Hepatocyte (in vitro differentiated cells): ENCODE measurements around the gene SUGCT. TPM values are rescaled to one million over a fixed set of nuclear protein-coding genes. Genes with fewer than 3 reads are reported as not detected.
"Not testable (repeated sequence)": the region's sequence is repeated elsewhere in the genome, so short reads cannot be mapped to it uniquely, and the experiment has no call there.

Experiments used
- DNase-seq: peaks from one replicate; pipeline ENCODE4 v3.0.0-alpha.2; 2016; ENCODE audit warnings: low spot score
- H2AFZ ChIP-seq: fragments of 200-600 bp; sonication (generic); 2 replicates; pipeline ENCODE4 v1.6.0; 2016; ENCODE audit warnings: antibody characterized with exemption, mild to moderate bottlenecking
- H3K27ac ChIP-seq: fragments of 200-600 bp; sonication (generic); 2 replicates; pipeline ENCODE4 v1.5.1; 2016; ENCODE audit warnings: mild to moderate bottlenecking
- H3K27me3 ChIP-seq: fragments of 200-600 bp; sonication (generic); 2 replicates; pipeline ENCODE4 v1.6.1; 2016
- H3K36me3 ChIP-seq: fragments of 200-600 bp; sonication (generic); replicated peaks from 2 replicates; pipeline ENCODE4 v1.5.1; 2016; ENCODE audit warnings: low read depth; ENCODE audit not compliant: insufficient read depth
- H3K4me1 ChIP-seq: fragments of 200-600 bp; sonication (generic); 2 replicates; pipeline ENCODE4 v1.5.1; 2016; ENCODE audit warnings: mild to moderate bottlenecking, moderate library complexity; ENCODE audit not compliant: insufficient read depth
- H3K4me2 ChIP-seq: fragments of 200-600 bp; sonication (generic); 2 replicates; pipeline ENCODE4 v1.6.0; 2016
- H3K4me3 ChIP-seq: fragments of 200-600 bp; sonication (generic); 2 replicates; pipeline ENCODE4 v1.5.1; 2016; ENCODE audit warnings: mild to moderate bottlenecking
- H3K79me2 ChIP-seq: fragments of 200-600 bp; sonication (generic); 2 replicates; pipeline ENCODE4 v1.6.0; 2017; ENCODE audit warnings: mild to moderate bottlenecking
- H3K9me2 ChIP-seq: fragments of 200-600 bp; sonication (generic); replicated peaks from 2 replicates; pipeline ENCODE4 v1.6.0; 2017; ENCODE audit warnings: mild to moderate bottlenecking; ENCODE audit not compliant: insufficient read depth
- H3K9me3 ChIP-seq: fragments of 200-600 bp; sonication (generic); 2 replicates; pipeline ENCODE4 v1.5.1; 2016; ENCODE audit warnings: low read depth, mild to moderate bottlenecking
- H4K20me1 ChIP-seq: fragments of 200-600 bp; sonication (generic); 2 replicates; pipeline ENCODE4 v1.6.0; 2016; ENCODE audit warnings: mild to moderate bottlenecking; ENCODE audit not compliant: insufficient read depth, poor library complexity, severe bottlenecking
- CTCF ChIP-seq: fragments of 200-600 bp; sonication (generic); IDR thresholded peaks from 2 replicates; pipeline ENCODE4 v1.5.1; 2016; ENCODE audit warnings: antibody characterized with exemption, mild to moderate bottlenecking; ENCODE audit not compliant: poor library complexity
- EZH2 ChIP-seq: fragments of 200-600 bp; sonication (generic); IDR thresholded peaks from 2 replicates; pipeline ENCODE4 v1.6.1; 2016; ENCODE audit warnings: antibody characterized with exemption, mild to moderate bottlenecking, borderline replicate concordance
- EZH2phosphoT487 ChIP-seq: fragments of 200-600 bp; sonication (generic); IDR thresholded peaks from one replicate; pipeline ENCODE4 v1.6.1; 2018; ENCODE audit warnings: antibody characterized with exemption, mild to moderate bottlenecking, low read depth, moderate library complexity; ENCODE audit not compliant: unreplicated experiment, severe bottlenecking
- WGBS: methylation state at CpG from one replicate; pipeline ENCODE4 v1.1.6; 2016; ENCODE audit warnings: low lambda C conversion rate; ENCODE audit errors: missing lambda C conversion rate; 5-methylcytosine and 5-hydroxymethylcytosine counted together
- polyA plus RNA-seq: library from polyadenylated mRNA; unstranded; fragments of >200 nt; fragmentation: Nextera tagmentation; extraction: Ambion mirVana; gene quantifications from 2 replicates; pipeline ENCODE4 v1.2.1, GENCODE V29; 2016
- total RNA-seq: library from RNA; depleted of rRNA; stranded (reverse); fragments of >200 nt; gene quantifications from 2 replicates; pipeline ENCODE4 v1.2.3, GENCODE V29; 2014

Gene SUGCT
- total and polyA plus RNA-seq, 2 experiments from 2014 or later: 5.1 to 12.0 TPM

GRCh38 chr7:40115936-40116335, 18.9 kb upstream of the SUGCT start:
- Histone ChIP-seq H3K27me3 (no peaks in the 10 kb centered on the region), H2AFZ (no peak overlapping the region), H3K9me3 (no peaks in the 10 kb centered on the region), H3K9me2 (no peaks in the 10 kb centered on the region), H3K36me3 (no peaks in the 10 kb centered on the region), H3K27ac (no peak overlapping the region), H3K4me2 (no peak overlapping the region), H3K4me3 (no peak overlapping the region), H3K79me2 (no peaks in the 10 kb centered on the region), H4K20me1 (no peaks in the 10 kb centered on the region), H3K4me1 (no peaks in the 10 kb centered on the region)
- DNase-seq: no peak
- TF ChIP-seq CTCF: no peak
- no peak for TF ChIP-seq EZH2
- TF ChIP-seq EZH2phosphoT487: no peak
- 98% methylated on average over 2 of the region's 2 CpGs for WGBS

GRCh38 chr7:40117199-40117598, 17.6 kb upstream of the SUGCT start:
- H3K4me1 ChIP-seq: not testable (repeated sequence)

GRCh38 chr7:40118201-40118600, 16.6 kb upstream of the SUGCT start:
- H3K4me3 ChIP-seq, H3K27ac ChIP-seq, H3K9me3 ChIP-seq, DNase-seq, H3K79me2 ChIP-seq, H3K27me3 ChIP-seq, H3K36me3 ChIP-seq, H4K20me1 ChIP-seq, H3K4me1 ChIP-seq, H3K9me2 ChIP-seq, H2AFZ ChIP-seq, H3K4me2 ChIP-seq: not testable (repeated sequence)
- WGBS: 95% methylated on average over 7 of the region's 7 CpGs

More at GRCh38 chr7:40117199-40117598, 17.6 kb upstream of the SUGCT start:
- H3K9me2 ChIP-seq, H3K4me2 ChIP-seq, H3K27me3 ChIP-seq, H3K36me3 ChIP-seq, H3K79me2 ChIP-seq, H4K20me1 ChIP-seq, H3K9me3 ChIP-seq, H3K4me3 ChIP-seq, H3K27ac ChIP-seq, H2AFZ ChIP-seq, DNase-seq: not testable (repeated sequence)
- 84% methylated on average over 9 of the region's 9 CpGs for WGBS

DNA sequence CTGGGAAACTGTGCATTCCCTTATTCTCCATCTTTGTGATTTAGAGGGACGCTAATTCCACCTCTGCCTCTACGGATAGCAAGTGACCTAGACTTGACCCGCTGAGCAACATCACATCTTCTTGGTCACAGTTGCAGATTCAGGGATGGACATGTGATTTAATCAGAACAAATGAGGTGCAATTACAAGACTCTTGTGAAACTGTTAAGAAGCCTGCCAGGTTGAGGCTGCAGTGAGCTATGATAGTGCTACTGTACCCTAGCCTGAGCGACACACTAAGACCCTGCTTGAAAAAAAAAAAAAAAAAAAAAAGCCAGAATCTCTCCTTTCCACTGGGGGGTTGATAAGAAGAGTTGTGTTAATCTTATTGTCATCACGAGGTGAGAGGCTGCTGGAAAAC, 14.8 kb upstream of the SUGCT start:
- DNase-seq: no peak
- Histone ChIP-seq H3K9me2 (no peaks in the 10 kb centered on the region), H3K4me2 (no peak overlapping the region), H3K4me3 (no peak overlapping the region), H4K20me1 (no peaks in the 10 kb centered on the region), H3K27ac (no peak overlapping the region), H3K4me1 (no peaks in the 10 kb centered on the region), H3K27me3 (no peaks in the 10 kb centered on the region), H2AFZ (no peak overlapping the region), H3K9me3 (no peaks in the 10 kb centered on the region), H3K36me3 (no peaks in the 10 kb centered on the region), H3K79me2 (peaks cover 4% of the 10 kb centered on the region)
- TF ChIP-seq EZH2phosphoT487 (no peak), EZH2 (no peak), CTCF (no peak)
- WGBS: 73% methylated on average over 5 of the region's 5 CpGs

DNA sequence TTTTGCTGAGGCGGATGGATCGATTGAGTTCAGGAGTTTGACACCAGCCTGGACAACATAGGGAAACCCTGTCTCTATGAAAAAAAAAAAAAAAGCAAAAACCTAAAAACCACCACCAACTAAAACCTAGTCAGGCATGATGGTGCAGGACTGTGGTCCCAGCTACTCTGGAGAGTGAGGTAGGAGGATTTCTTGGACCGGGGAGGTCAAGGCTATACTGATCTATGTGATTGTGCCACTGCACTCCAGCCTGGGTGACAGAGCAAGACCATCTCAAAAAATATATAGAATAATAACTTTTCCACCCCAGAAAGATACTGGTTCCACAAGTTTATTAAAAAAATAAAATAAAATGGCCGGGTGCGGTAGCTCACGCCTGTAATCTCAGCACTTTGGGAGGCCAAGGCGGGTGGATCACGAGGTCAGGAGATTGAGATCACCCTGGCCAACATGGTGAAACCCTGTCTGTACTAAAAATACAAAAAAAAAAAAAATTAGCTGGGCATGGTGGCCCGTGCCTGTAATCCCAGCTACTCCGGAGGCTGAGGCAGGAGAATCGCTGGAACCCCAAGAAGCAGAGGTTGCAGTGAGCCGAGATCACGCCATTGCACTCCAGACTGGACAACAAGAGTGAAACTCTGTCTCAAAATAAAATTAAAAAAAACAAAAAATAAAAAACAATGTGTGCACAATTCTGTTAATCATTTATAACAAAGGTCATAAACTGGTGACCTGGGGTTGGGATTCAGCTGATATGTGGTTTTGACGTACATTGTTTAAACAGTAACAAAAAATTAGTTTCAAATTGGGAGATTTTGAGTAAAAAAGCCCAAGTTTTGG, 12.5 kb upstream of the SUGCT start:
- not testable (repeated sequence) for H3K27ac ChIP-seq, H3K27me3 ChIP-seq, H2AFZ ChIP-seq, H3K9me3 ChIP-seq, H4K20me1 ChIP-seq, DNase-seq, H3K4me1 ChIP-seq, H3K36me3 ChIP-seq, H3K4me2 ChIP-seq, H3K4me3 ChIP-seq, H3K9me2 ChIP-seq
- H3K79me2 ChIP-seq: peaks cover 21% of the 10 kb centered on the region
- 87% methylated on average over 14 of the region's 14 CpGs for WGBS
